ENCODE data around the gene POU6F2.
"Not testable (repeated sequence)": the region's sequence is repeated elsewhere in the genome, so short reads cannot be mapped to it uniquely, and the experiment has no call there.

Gene POU6F2

GRCh38 chr7:38947541-38947940, 30.2 kb upstream of the POU6F2 start:
- not testable (repeated sequence) for H3K4me3 ChIP-seq (ENCODE audit: low read depth in 1 of 2, low read length in 2 of 2); H3K4me1 ChIP-seq (ENCODE audit: control insufficient read depth in 1 of 2, insufficient read depth in 2 of 2, low read length in 2 of 2); H3K27ac ChIP-seq (ENCODE audit: low read length); H3K27me3 ChIP-seq (ENCODE audit: low read depth, low read length); H3K9me3 ChIP-seq (ENCODE audit: control insufficient read depth in 1 of 2, low read length in 2 of 2); H3K36me3 ChIP-seq (ENCODE audit: control insufficient read depth in 1 of 2, insufficient read depth in 2 of 2, low read length in 2 of 2)

GRCh38 chr7:38950309-38950708, 27.4 kb upstream of the POU6F2 start:
- H3K27me3 ChIP-seq (ENCODE audit: low read depth, low read length): no peaks in the 10 kb centered on the region
- no peak overlapping the region for H3K4me3 ChIP-seq (ENCODE audit: low read depth in 1 of 2, low read length in 2 of 2)
- H3K27ac ChIP-seq (ENCODE audit: low read length): no peak overlapping the region
- H3K9me3 ChIP-seq (ENCODE audit: control insufficient read depth in 1 of 2, low read length in 2 of 2): no peaks in the 10 kb centered on the region
- H3K36me3 ChIP-seq (ENCODE audit: control insufficient read depth in 1 of 2, insufficient read depth in 2 of 2, low read length in 2 of 2): no peaks in the 10 kb centered on the region
- H3K4me1 ChIP-seq (ENCODE audit: control insufficient read depth in 1 of 2, insufficient read depth in 2 of 2, low read length in 2 of 2): no peaks in the 10 kb centered on the region

- H3K9me3 ChIP-seq (ENCODE audit: control insufficient read depth in 1 of 2, low read length in 2 of 2): no peaks in the 10 kb centered on the region
- H3K27me3 ChIP-seq (ENCODE audit: low read depth, low read length): no peaks in the 10 kb centered on the region
- no peak overlapping the region for H3K27ac ChIP-seq (ENCODE audit: low read length)
- H3K4me3 ChIP-seq (ENCODE audit: low read depth in 1 of 2, low read length in 2 of 2): no peak overlapping the region
- no peaks in the 10 kb centered on the region for H3K36me3 ChIP-seq (ENCODE audit: control insufficient read depth in 1 of 2, insufficient read depth in 2 of 2, low read length in 2 of 2)
- H3K4me1 ChIP-seq (ENCODE audit: control insufficient read depth in 1 of 2, insufficient read depth in 2 of 2, low read length in 2 of 2): no peaks in the 10 kb centered on the region
Observed at GRCh38 chr7:38951213-38951612, 26.5 kb upstream of the POU6F2 start.

- no peaks in the 10 kb centered on the region for H3K27me3 ChIP-seq (ENCODE audit: low read depth, low read length)
- H3K4me3 ChIP-seq (ENCODE audit: low read depth in 1 of 2, low read length in 2 of 2): no peak overlapping the region
- H3K36me3 ChIP-seq (ENCODE audit: control insufficient read depth in 1 of 2, insufficient read depth in 2 of 2, low read length in 2 of 2): no peaks in the 10 kb centered on the region
- H3K4me1 ChIP-seq (ENCODE audit: control insufficient read depth in 1 of 2, insufficient read depth in 2 of 2, low read length in 2 of 2): no peaks in the 10 kb centered on the region
- no peak overlapping the region for H3K27ac ChIP-seq (ENCODE audit: low read length)
- H3K9me3 ChIP-seq (ENCODE audit: control insufficient read depth in 1 of 2, low read length in 2 of 2): no peaks in the 10 kb centered on the region
Observed at GRCh38 chr7:38953227-38953626, 24.5 kb upstream of the POU6F2 start.

GRCh38 chr7:38953971-38954370, 23.7 kb upstream of the POU6F2 start:
- no peak overlapping the region for H3K27ac ChIP-seq (ENCODE audit: low read length)
- H3K4me3 ChIP-seq (ENCODE audit: low read depth in 1 of 2, low read length in 2 of 2): no peak overlapping the region
- no peaks in the 10 kb centered on the region for H3K4me1 ChIP-seq (ENCODE audit: control insufficient read depth in 1 of 2, insufficient read depth in 2 of 2, low read length in 2 of 2)
- H3K36me3 ChIP-seq (ENCODE audit: control insufficient read depth in 1 of 2, insufficient read depth in 2 of 2, low read length in 2 of 2): no peaks in the 10 kb centered on the region
- H3K27me3 ChIP-seq (ENCODE audit: low read depth, low read length): no peaks in the 10 kb centered on the region
- H3K9me3 ChIP-seq (ENCODE audit: control insufficient read depth in 1 of 2, low read length in 2 of 2): no peaks in the 10 kb centered on the region

- no peaks in the 10 kb centered on the region for H3K4me1 ChIP-seq (ENCODE audit: control insufficient read depth in 1 of 2, insufficient read depth in 2 of 2, low read length in 2 of 2)
- no peaks in the 10 kb centered on the region for H3K9me3 ChIP-seq (ENCODE audit: control insufficient read depth in 1 of 2, low read length in 2 of 2)
- H3K27me3 ChIP-seq (ENCODE audit: low read depth, low read length): no peaks in the 10 kb centered on the region
- H3K36me3 ChIP-seq (ENCODE audit: control insufficient read depth in 1 of 2, insufficient read depth in 2 of 2, low read length in 2 of 2): no peaks in the 10 kb centered on the region
- no peak overlapping the region for H3K4me3 ChIP-seq (ENCODE audit: low read depth in 1 of 2, low read length in 2 of 2)
- H3K27ac ChIP-seq (ENCODE audit: low read length): no peak overlapping the region
Observed at GRCh38 chr7:38955892-38956291, 21.8 kb upstream of the POU6F2 start.

- no peaks in the 10 kb centered on the region for H3K36me3 ChIP-seq (ENCODE audit: control insufficient read depth in 1 of 2, insufficient read depth in 2 of 2, low read length in 2 of 2)
- no peaks in the 10 kb centered on the region for H3K27me3 ChIP-seq (ENCODE audit: low read depth, low read length)
- no peaks in the 10 kb centered on the region for H3K4me1 ChIP-seq (ENCODE audit: control insufficient read depth in 1 of 2, insufficient read depth in 2 of 2, low read length in 2 of 2)
- no peak overlapping the region for H3K4me3 ChIP-seq (ENCODE audit: low read depth in 1 of 2, low read length in 2 of 2)
- H3K9me3 ChIP-seq (ENCODE audit: control insufficient read depth in 1 of 2, low read length in 2 of 2): peaks cover 0 to 6% of the 10 kb centered on the region in 2 donors
- no peak overlapping the region for H3K27ac ChIP-seq (ENCODE audit: low read length)
Observed at GRCh38 chr7:38962028-38962427, 15.7 kb upstream of the POU6F2 start.

- Histone ChIP-seq H3K4me1 (ENCODE audit: control insufficient read depth in 1 of 2, insufficient read depth in 2 of 2, low read length in 2 of 2) (no peaks in the 10 kb centered on the region), H3K9me3 (ENCODE audit: control insufficient read depth in 1 of 2, low read length in 2 of 2) (peaks cover 0 to 6% of the 10 kb centered on the region in 2 donors), H3K27ac (ENCODE audit: low read length) (no peak overlapping the region), H3K36me3 (ENCODE audit: control insufficient read depth in 1 of 2, insufficient read depth in 2 of 2, low read length in 2 of 2) (no peaks in the 10 kb centered on the region), H3K27me3 (ENCODE audit: low read depth, low read length) (no peaks in the 10 kb centered on the region), H3K4me3 (ENCODE audit: low read depth in 1 of 2, low read length in 2 of 2) (no peak overlapping the region)
Observed at GRCh38 chr7:38964921-38965320, 12.8 kb upstream of the POU6F2 start.

GRCh38 chr7:38973760-38974159, 3.9 kb upstream of the POU6F2 start:
- H3K9me3 ChIP-seq (ENCODE audit: control insufficient read depth in 1 of 2, low read length in 2 of 2): no peaks in the 10 kb centered on the region
- H3K27me3 ChIP-seq (ENCODE audit: low read depth, low read length): peaks cover 10% of the 10 kb centered on the region
- H3K36me3 ChIP-seq (ENCODE audit: control insufficient read depth in 1 of 2, insufficient read depth in 2 of 2, low read length in 2 of 2): no peaks in the 10 kb centered on the region
- H3K4me3 ChIP-seq (ENCODE audit: low read depth in 1 of 2, low read length in 2 of 2): no peak overlapping the region
- H3K4me1 ChIP-seq (ENCODE audit: control insufficient read depth in 1 of 2, insufficient read depth in 2 of 2, low read length in 2 of 2): peaks cover 0 to 8% of the 10 kb centered on the region in 2 donors
- H3K27ac ChIP-seq (ENCODE audit: low read length): no peak overlapping the region

GRCh38 chr7:38975944-38976392, 1.7 kb upstream of the POU6F2 start:
- Histone ChIP-seq H3K36me3 (ENCODE audit: control insufficient read depth in 1 of 2, insufficient read depth in 2 of 2, low read length in 2 of 2) (no peaks in the 10 kb centered on the region), H3K9me3 (ENCODE audit: control insufficient read depth in 1 of 2, low read length in 2 of 2) (no peaks in the 10 kb centered on the region), H3K4me1 (ENCODE audit: control insufficient read depth in 1 of 2, insufficient read depth in 2 of 2, low read length in 2 of 2) (peaks cover 0 to 8% of the 10 kb centered on the region in 2 donors), H3K27ac (ENCODE audit: low read length) (no peak overlapping the region), H3K27me3 (ENCODE audit: low read depth, low read length) (peaks cover 10% of the 10 kb centered on the region), H3K4me3 (ENCODE audit: low read depth in 1 of 2, low read length in 2 of 2) (peak overlapping the region in 1 of 2 donors; percentile 54)

GRCh38 chr7:38978491-38978890, 782 bp downstream of the POU6F2 start:
- Histone ChIP-seq H3K27ac (ENCODE audit: low read length) (no peak overlapping the region), H3K4me3 (ENCODE audit: low read depth in 1 of 2, low read length in 2 of 2) (no peak overlapping the region)

GRCh38 chr7:38992203-38992602, 14.5 kb downstream of the POU6F2 start:
- H3K36me3 ChIP-seq (ENCODE audit: control insufficient read depth in 1 of 2, insufficient read depth in 2 of 2, low read length in 2 of 2): no peaks in the 10 kb centered on the region
- no peak overlapping the region for H3K27ac ChIP-seq (ENCODE audit: low read length)
- no peaks in the 10 kb centered on the region for H3K27me3 ChIP-seq (ENCODE audit: low read depth, low read length)
- no peaks in the 10 kb centered on the region for H3K4me1 ChIP-seq (ENCODE audit: control insufficient read depth in 1 of 2, insufficient read depth in 2 of 2, low read length in 2 of 2)
- H3K9me3 ChIP-seq (ENCODE audit: control insufficient read depth in 1 of 2, low read length in 2 of 2): peaks cover 0 to 3% of the 10 kb centered on the region in 2 donors
- no peak overlapping the region for H3K4me3 ChIP-seq (ENCODE audit: low read depth in 1 of 2, low read length in 2 of 2)

More at GRCh38 chr7:38978491-38978890, 782 bp downstream of the POU6F2 start:
- Histone ChIP-seq H3K9me3 (ENCODE audit: control insufficient read depth in 1 of 2, low read length in 2 of 2) (no peaks in the 10 kb centered on the region), H3K4me1 (ENCODE audit: control insufficient read depth in 1 of 2, insufficient read depth in 2 of 2, low read length in 2 of 2) (peaks cover 0 to 8% of the 10 kb centered on the region in 2 donors), H3K36me3 (ENCODE audit: control insufficient read depth in 1 of 2, insufficient read depth in 2 of 2, low read length in 2 of 2) (no peaks in the 10 kb centered on the region), H3K27me3 (ENCODE audit: low read depth, low read length) (peaks cover 10% of the 10 kb centered on the region)

All from muscle layer of duodenum (tissue), 2 donors.